Transverse colon (tissue), 4 donors: Measurements from ENCODE around the gene MAGEA2B. TPM values are rescaled to one million over a fixed set of nuclear protein-coding genes. Genes with fewer than 3 reads are reported as not detected.
"Not testable (repeated sequence)": the region's sequence is repeated elsewhere in the genome, so short reads cannot be mapped to it uniquely, and the experiment has no call there.

Experiments
- DNase-seq: peaks from one replicate; pipeline ENCODE4 v3.0.0-alpha.2; 2019
- H3K27ac ChIP-seq, 4 donors: fragments of 200-600 bp; sonication (generic); 2 replicates each; pipeline ENCODE4 v1.5.1; 2016 to 2018; ENCODE audit warnings: inconsistent platforms in 4 of 4
- H3K27me3 ChIP-seq: fragments of 200-600 bp; sonication (generic); 2 replicates; pipeline ENCODE4 v1.5.1; 2017; ENCODE audit warnings: inconsistent platforms
- H3K36me3 ChIP-seq, 4 donors: fragments of 200-600 bp; sonication (generic); 2 replicates each; pipeline ENCODE4 v1.5.1; 2017 to 2019; ENCODE audit warnings: inconsistent platforms in 4 of 4
- H3K4me1 ChIP-seq, 4 donors: fragments of 200-600 bp; sonication (generic); 2 replicates each; pipeline ENCODE4 v1.5.1; 2017 to 2020; ENCODE audit warnings: inconsistent platforms in 4 of 4
- H3K4me3 ChIP-seq, 4 donors: fragments of 200-600 bp; sonication (generic); 1 replicate in 1 of 4; 2 replicates in 3 of 4; pipeline versions ENCODE4 v1.5.1 to v1.6.1; 2017 to 2019; ENCODE audit warnings: inconsistent platforms in 4 of 4
- H3K9me3 ChIP-seq, 2 donors: fragments of 200-600 bp; sonication (generic); 2 replicates each; pipeline ENCODE4 v1.5.1; 2017 to 2019; ENCODE audit warnings: inconsistent platforms in 2 of 2
- CTCF ChIP-seq, 5 experiments: fragments of 200-600 bp in 3 of 5; fragments of 450-650 bp in 2 of 5; sonication (generic) in 3 of 5; IDR thresholded peaks; 1 replicate in 2 of 5; 2 replicates in 3 of 5; pipeline ENCODE4 v1.5.1; 2016 to 2017; ENCODE audit warnings: antibody characterized with exemption in 5 of 5, inconsistent platforms in 3 of 5, mild to moderate bottlenecking in 2 of 5, moderate library complexity in 1 of 5
- EP300 ChIP-seq: sonication (generic); formaldehyde crosslinking; IDR thresholded peaks from one replicate; pipeline ENCODE4 v1.6.1; 2017; ENCODE audit warnings: antibody characterized with exemption, low read depth
- POLR2A ChIP-seq: fragments of 450-650 bp; IDR thresholded peaks from one replicate; pipeline ENCODE4 v1.6.1; 2016; ENCODE audit warnings: antibody characterized with exemption, mild to moderate bottlenecking, moderate library complexity
- POLR2AphosphoS5 ChIP-seq, 3 donors: sonication (generic); formaldehyde crosslinking; IDR thresholded peaks; one replicate each; pipeline ENCODE4 v1.6.1; 2016; ENCODE audit warnings: antibody characterized with exemption in 3 of 3
- WGBS, 2 donors: methylation state at CpG; one replicate each; pipeline ENCODE4 v1.1.5; 2018; ENCODE audit warnings: low coverage in 1 of 2; 5-methylcytosine and 5-hydroxymethylcytosine counted together
- in situ Hi-C, 4 donors: fragments of 200-750 bp; cut with MboI; loops; one replicate each; pipeline versions ENCODE4 v1.15.0 to v1.15.1; 2017; ENCODE audit warnings: low sequenced_read_pairs in 3 of 4, low pct_ligation_motif_present in 1 of 4, low pct_unique_long_range_greater_than_20kb in 1 of 4
- intact Hi-C: fragments of 100-400 bp; cut with DNase I; formaldehyde crosslinking; loops from one replicate; pipeline ENCODE4 v1.15.1; 2023; ENCODE audit warnings: low total_unique reads
- total RNA-seq, 4 donors: library from RNA; depleted of rRNA; stranded (reverse); fragments of >200 nt; gene quantifications; one replicate each; pipeline ENCODE4 v1.1.0, GENCODE V29; 2016

MAGEA2B gene
- total RNA-seq, 4 donors from 2014 or later, result not detected

GRCh38 chrX:152725409-152725808 is 11.0 kb downstream of the MAGEA2B start:
- Histone ChIP-seq H3K27ac (no peak overlapping the region), H3K4me1 (no peaks in the 10 kb centered on the region), H3K36me3 (no peaks in the 10 kb centered on the region), H3K27me3 (no peaks in the 10 kb centered on the region), H3K9me3 (no peaks in the 10 kb centered on the region), H3K4me3 (no peak overlapping the region)
- 59% methylated on average over 7 of the region's 7 CpGs; no CpG with 5 or more reads in 1 of the 2 donors for WGBS, 2 donors
- DNase-seq, result no peak
- in situ Hi-C loops (no loop called here), intact Hi-C loops (no loop called here)
- TF ChIP-seq POLR2A, result no peak
- TF ChIP-seq EP300, result no peak
- no peak for TF ChIP-seq POLR2AphosphoS5 (IDR thresholded peaks at IDR 0.05)
- no peak for TF ChIP-seq CTCF (IDR thresholded peaks at IDR 0.05)

- intact Hi-C loops, result no loop called here
- TF ChIP-seq POLR2A (no peak), EP300 (no peak), POLR2AphosphoS5 (IDR thresholded peaks at IDR 0.05) (no peak), CTCF (IDR thresholded peaks at IDR 0.05) (no peak)
- H3K27me3 ChIP-seq, result no peaks in the 10 kb centered on the region
- no peak within 1 kb of the TSS for H3K4me3 ChIP-seq
- no peaks in the 10 kb centered on the region for H3K9me3 ChIP-seq
- no peak for DNase-seq
- WGBS, 2 donors, result 82% methylated on average over 10 of the region's 21 CpGs; no CpG with 5 or more reads in 1 of the 2 donors
- in situ Hi-C loops, result no loop called here
- H3K4me1 ChIP-seq, result no peaks in the 10 kb centered on the region
- no peak within 1 kb of the TSS for H3K27ac ChIP-seq
- no peaks in the 10 kb centered on the region for H3K36me3 ChIP-seq
These were observed 19.0 kb downstream of the MAGEA2B start, which contains the start of the genes CSAG1 and MAGEA12 for GRCh38 chrX:152733261-152733975. Gene CSAG1 (minus strand): TSS chrX:152733721. CDS start chrX:152732460, 1,261 bp downstream. Gene MAGEA12 (plus strand): TSS chrX:152733757. CDS start chrX:152736162, 2,405 bp downstream.

- H3K27ac ChIP-seq, H3K36me3 ChIP-seq, in situ Hi-C loops, H3K27me3 ChIP-seq, intact Hi-C loops, H3K4me3 ChIP-seq, DNase-seq, H3K4me1 ChIP-seq, H3K9me3 ChIP-seq: not testable (repeated sequence)
- 92% methylated on average over 22 of the region's 22 CpGs; no CpG with 5 or more reads in 1 of the 2 donors for WGBS, 2 donors
These were observed 19.9 kb downstream of the MAGEA2B start for GRCh38 chrX:152734143-152734858.

- Histone ChIP-seq H3K9me3 (no peaks in the 10 kb centered on the region), H3K36me3 (no peaks in the 10 kb centered on the region), H3K27ac (no peak overlapping the region), H3K27me3 (no peaks in the 10 kb centered on the region), H3K4me3 (no peak overlapping the region), H3K4me1 (no peaks in the 10 kb centered on the region)
- TF ChIP-seq POLR2AphosphoS5 (IDR thresholded peaks at IDR 0.05), result no peak
- in situ Hi-C loops, result no loop called here
- 80% methylated on average over 1 of the region's 2 CpGs; no CpG with 5 or more reads in 1 of the 2 donors for WGBS, 2 donors
- no peak for DNase-seq
- intact Hi-C loops, result no loop called here
These were observed 20.7 kb downstream of the MAGEA2B start for GRCh38 chrX:152735101-152735500.

GRCh38 chrX:152735860-152736511 is 21.6 kb downstream of the MAGEA2B start:
- intact Hi-C loops (no loop called here), in situ Hi-C loops (no loop called here)
- Histone ChIP-seq H3K27ac (no peak overlapping the region), H3K36me3 (no peaks in the 10 kb centered on the region), H3K9me3 (no peaks in the 10 kb centered on the region), H3K4me3 (no peak overlapping the region), H3K4me1 (no peaks in the 10 kb centered on the region), H3K27me3 (no peaks in the 10 kb centered on the region)
- no peak for DNase-seq
- WGBS, 2 donors, result 88% methylated on average over 6 of the region's 12 CpGs; no CpG with 5 or more reads in 1 of the 2 donors
- TF ChIP-seq EP300, result no peak
- TF ChIP-seq POLR2A, result no peak
- TF ChIP-seq CTCF (IDR thresholded peaks at IDR 0.05), result no peak
- TF ChIP-seq POLR2AphosphoS5 (IDR thresholded peaks at IDR 0.05), result no peak

GRCh38 chrX:152736528-152736927 is 22.1 kb downstream of the MAGEA2B start:
- H3K27me3 ChIP-seq, H3K4me3 ChIP-seq, H3K9me3 ChIP-seq, DNase-seq, H3K27ac ChIP-seq, H3K36me3 ChIP-seq, in situ Hi-C loops, intact Hi-C loops, H3K4me1 ChIP-seq: not testable (repeated sequence)
- WGBS, 2 donors, result 85 to 90% methylated on average over 2 to 12 of the region's 12 CpGs
